ENCODE data around the gene LRRC8D. TPM values are rescaled to one million over a fixed set of nuclear protein-coding genes. Genes with fewer than 3 reads are reported as not detected.
A peak's percentile ranks its signal among the peaks of the same experiment; 100 is the strongest.

The LRRC8D gene
- total and polyA plus RNA-seq, 2 donors from 2014 or later, result 16.3 to 36.6 TPM

DNA sequence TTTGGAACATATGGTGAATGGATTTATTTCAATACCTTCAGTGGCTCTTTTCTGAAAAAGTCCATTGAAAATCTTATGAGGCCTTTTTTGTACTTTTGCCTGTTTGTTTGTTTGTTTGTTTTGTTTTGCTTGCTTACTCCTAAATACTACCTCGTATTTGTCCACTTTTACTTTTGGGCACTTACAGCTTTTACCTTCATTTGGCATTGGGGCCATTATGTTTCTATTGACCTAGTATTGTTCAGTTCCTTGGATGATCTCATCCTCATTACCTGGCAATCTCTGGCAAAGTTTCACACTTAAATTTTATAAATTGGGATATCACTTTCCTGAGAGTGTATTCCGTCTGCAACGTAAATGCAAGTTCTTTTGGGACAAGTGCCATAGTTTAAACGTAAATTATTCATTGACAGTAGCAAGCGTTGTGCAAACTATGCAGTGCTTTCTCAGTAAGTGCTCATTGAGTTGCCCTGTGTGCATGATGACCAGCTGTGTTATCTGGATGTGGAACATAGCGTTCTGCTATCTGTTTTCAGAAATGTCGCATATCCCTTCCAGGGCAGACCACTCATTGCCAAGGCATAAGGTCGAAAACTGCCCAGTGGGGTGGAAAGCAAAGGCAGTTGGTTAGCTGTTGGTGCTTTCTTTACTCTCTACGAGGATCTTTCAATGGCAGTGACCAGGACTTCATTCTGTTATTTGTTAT, 51.1 kb downstream of the LRRC8D start:
- Histone ChIP-seq H3K27me3 (ENCODE audit: control insufficient read depth, insufficient read depth, low read length) (no peaks in the 10 kb centered on the region), H3K9me3 (ENCODE audit: control insufficient read depth in 2 of 3, insufficient read depth in 1 of 3, low read length in 3 of 3) (no peaks in the 10 kb centered on the region), H3K4me1 (ENCODE audit: control insufficient read depth in 2 of 3, insufficient read depth in 2 of 3, low read depth in 1 of 3, low read length in 3 of 3) (peaks cover 0 to 2% (median 0%) of the 10 kb centered on the region in 3 donors), H3K27ac (ENCODE audit: low read depth in 2 of 2, low read length in 2 of 2) (no peak overlapping the region), H3K4me3 (ENCODE audit: low read length in 3 of 3) (no peak overlapping the region), H3K36me3 (ENCODE audit: control insufficient read depth in 2 of 3, insufficient read depth in 3 of 3, low read length in 3 of 3) (no peaks in the 10 kb centered on the region), H3K9ac (ENCODE audit: low read length in 3 of 3) (no peak overlapping the region)
- intact Hi-C loops (cut with DNase I), result no loop called here
- TF ChIP-seq, protein P1, sequence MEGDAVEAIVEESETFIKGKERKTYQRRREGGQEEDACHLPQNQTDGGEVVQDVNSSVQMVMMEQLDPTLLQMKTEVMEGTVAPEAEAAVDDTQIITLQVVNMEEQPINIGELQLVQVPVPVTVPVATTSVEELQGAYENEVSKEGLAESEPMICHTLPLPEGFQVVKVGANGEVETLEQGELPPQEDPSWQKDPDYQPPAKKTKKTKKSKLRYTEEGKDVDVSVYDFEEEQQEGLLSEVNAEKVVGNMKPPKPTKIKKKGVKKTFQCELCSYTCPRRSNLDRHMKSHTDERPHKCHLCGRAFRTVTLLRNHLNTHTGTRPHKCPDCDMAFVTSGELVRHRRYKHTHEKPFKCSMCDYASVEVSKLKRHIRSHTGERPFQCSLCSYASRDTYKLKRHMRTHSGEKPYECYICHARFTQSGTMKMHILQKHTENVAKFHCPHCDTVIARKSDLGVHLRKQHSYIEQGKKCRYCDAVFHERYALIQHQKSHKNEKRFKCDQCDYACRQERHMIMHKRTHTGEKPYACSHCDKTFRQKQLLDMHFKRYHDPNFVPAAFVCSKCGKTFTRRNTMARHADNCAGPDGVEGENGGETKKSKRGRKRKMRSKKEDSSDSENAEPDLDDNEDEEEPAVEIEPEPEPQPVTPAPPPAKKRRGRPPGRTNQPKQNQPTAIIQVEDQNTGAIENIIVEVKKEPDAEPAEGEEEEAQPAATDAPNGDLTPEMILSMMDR (IDR thresholded peaks at IDR 0.05; ENCODE audit: borderline replicate concordance, extremely low read depth, insufficient read depth), result no peak
- DNase-seq, result no peak
- no peak for FAIRE-seq

DNA sequence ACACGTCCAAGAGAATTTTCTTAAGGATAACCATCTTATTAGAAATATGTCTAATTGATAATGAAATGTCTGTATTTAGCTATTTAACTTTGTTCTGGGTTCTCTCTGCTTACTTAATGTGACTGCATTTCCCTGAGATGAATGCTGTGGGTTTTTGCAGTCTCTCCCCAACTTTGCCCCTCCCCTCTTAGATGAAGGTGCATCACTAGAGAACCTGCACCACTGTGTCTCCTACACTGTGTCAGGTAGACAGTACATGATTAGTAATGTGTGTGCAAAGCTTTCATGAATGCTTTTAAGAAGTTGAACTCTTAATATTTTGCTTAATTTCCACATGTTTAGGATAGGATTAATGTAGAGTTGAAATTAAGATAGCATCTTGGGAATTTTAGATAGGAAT, 51.7 kb downstream of the LRRC8D start:
- no peaks in the 10 kb centered on the region for H3K27me3 ChIP-seq (ENCODE audit: control insufficient read depth, insufficient read depth, low read length)
- intact Hi-C loops (cut with DNase I), result no loop called here
- peaks cover 0 to 2% (median 0%) of the 10 kb centered on the region in 3 donors for H3K4me1 ChIP-seq (ENCODE audit: control insufficient read depth in 2 of 3, insufficient read depth in 2 of 3, low read depth in 1 of 3, low read length in 3 of 3)
- no peak overlapping the region for H3K27ac ChIP-seq (ENCODE audit: low read depth in 2 of 2, low read length in 2 of 2)
- H3K36me3 ChIP-seq (ENCODE audit: control insufficient read depth in 2 of 3, insufficient read depth in 3 of 3, low read length in 3 of 3), result no peaks in the 10 kb centered on the region
- no peak overlapping the region for H3K9ac ChIP-seq (ENCODE audit: low read length in 3 of 3)
- DNase-seq (no peak), FAIRE-seq (no peak)
- TF ChIP-seq, protein P1 (IDR thresholded peaks at IDR 0.05; ENCODE audit: borderline replicate concordance, extremely low read depth, insufficient read depth), result no peak
- H3K4me3 ChIP-seq (ENCODE audit: low read length in 3 of 3), result no peak overlapping the region
- no peaks in the 10 kb centered on the region for H3K9me3 ChIP-seq (ENCODE audit: control insufficient read depth in 2 of 3, insufficient read depth in 1 of 3, low read length in 3 of 3)

DNA sequence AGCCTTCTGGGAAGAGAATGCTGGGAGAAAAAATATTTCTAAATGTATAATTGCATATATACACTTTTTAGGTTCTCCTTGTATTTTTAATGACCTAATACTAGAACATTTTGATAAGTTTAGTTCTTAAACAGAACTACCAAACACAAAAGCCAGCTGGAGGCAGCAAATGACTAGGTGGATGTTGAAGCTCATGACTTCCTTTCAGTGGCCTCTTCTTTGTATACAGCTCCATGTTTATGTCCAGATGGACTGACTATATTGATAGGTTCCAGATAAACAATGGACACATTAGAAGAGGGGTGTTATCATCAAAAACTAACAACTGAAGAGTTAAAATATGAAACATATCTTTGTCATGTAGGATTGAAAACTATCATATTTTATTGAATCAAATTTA, 52.5 kb downstream of the LRRC8D start:
- FAIRE-seq (no peak), DNase-seq (peak in 2 of 5 donors; percentile 41 to 71)
- H3K36me3 ChIP-seq (ENCODE audit: control insufficient read depth in 2 of 3, insufficient read depth in 3 of 3, low read length in 3 of 3), result no peaks in the 10 kb centered on the region
- H3K9me3 ChIP-seq (ENCODE audit: control insufficient read depth in 2 of 3, insufficient read depth in 1 of 3, low read length in 3 of 3), result no peaks in the 10 kb centered on the region
- H3K9ac ChIP-seq (ENCODE audit: low read length in 3 of 3), result no peak overlapping the region
- H3K27ac ChIP-seq (ENCODE audit: low read depth in 2 of 2, low read length in 2 of 2), result no peak overlapping the region
- intact Hi-C loops (cut with DNase I), result no loop called here
- H3K27me3 ChIP-seq (ENCODE audit: control insufficient read depth, insufficient read depth, low read length), result no peaks in the 10 kb centered on the region
- peaks cover 0 to 2% (median 0%) of the 10 kb centered on the region in 3 donors for H3K4me1 ChIP-seq (ENCODE audit: control insufficient read depth in 2 of 3, insufficient read depth in 2 of 3, low read depth in 1 of 3, low read length in 3 of 3)
- H3K4me3 ChIP-seq (ENCODE audit: low read length in 3 of 3), result no peak overlapping the region
- TF ChIP-seq, protein P1 (IDR thresholded peaks at IDR 0.05; ENCODE audit: borderline replicate concordance, extremely low read depth, insufficient read depth), result no peak

All from kidney (tissue), 14 donors.